Lower leg skin (tissue), 3 donors: ENCODE results near the gene CLCN3.

Experiments
- CTCF ChIP-seq, 3 donors: fragments of 450-650 bp; IDR thresholded peaks; one replicate each; pipeline ENCODE4 v1.5.1; 2016; ENCODE audit warnings: antibody characterized with exemption in 3 of 3, mild to moderate bottlenecking in 3 of 3, moderate library complexity in 2 of 3
- POLR2A ChIP-seq, 2 donors: fragments of 450-650 bp; IDR thresholded peaks; one replicate each; pipeline ENCODE4 v1.6.1; 2016 to 2017; ENCODE audit warnings: antibody characterized with exemption in 2 of 2, mild to moderate bottlenecking in 1 of 2, moderate library complexity in 1 of 2

- TF ChIP-seq CTCF (IDR thresholded peaks at IDR 0.05) (no peak), POLR2A (IDR thresholded peaks at IDR 0.05) (no peak)
Observed at GRCh38 chr4:169745291-169745690, 124.9 kb downstream of the CLCN3 start.
